Measurements from ENCODE around the gene EDARADD.

EDARADD gene

DNA sequence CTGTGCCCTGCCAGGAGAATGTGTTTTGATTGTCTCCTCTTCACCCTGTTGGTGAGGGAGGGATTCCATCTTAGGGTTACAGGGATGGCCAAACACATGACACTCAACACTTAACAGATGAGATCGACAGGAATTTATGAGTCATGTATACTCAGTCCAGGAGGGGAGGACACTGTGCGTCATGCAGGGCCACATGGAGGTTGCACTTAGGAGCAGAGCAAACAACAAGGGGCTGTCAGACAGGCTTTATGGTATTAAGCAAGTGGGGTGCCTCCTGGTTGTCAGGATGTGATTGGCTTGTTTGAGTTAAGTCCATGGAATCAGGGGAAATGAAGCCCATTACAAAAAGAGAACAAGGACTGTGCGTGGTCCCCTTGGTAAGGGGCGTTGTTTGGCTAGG is 26.9 kb downstream of the EDARADD start:
- H3K27me3 ChIP-seq (ENCODE audit: insufficient read depth, insufficient read length) = no peaks in the 10 kb centered on the region
- H3K4me3 ChIP-seq (ENCODE audit: insufficient read length, low read depth) = no peak overlapping the region
- H3K9me3 ChIP-seq (ENCODE audit: insufficient read depth, low read length) = no peaks in the 10 kb centered on the region
- TF ChIP-seq YY1 (IDR thresholded peaks at IDR 0.05; ENCODE audit: insufficient read depth, insufficient read length) (no peak), SUZ12 (IDR thresholded peaks at IDR 0.05; ENCODE audit: extremely low read depth, insufficient read depth, insufficient read length) (no peak), ZNF274 (IDR thresholded peaks at IDR 0.05; ENCODE audit: low read depth, low read length) (no peak)
- peaks cover 4% of the 10 kb centered on the region for H3K4me1 ChIP-seq (ENCODE audit: insufficient read depth, insufficient read length)
- no peak overlapping the region for H3K9ac ChIP-seq (ENCODE audit: insufficient read length, low read depth)
- DNase-seq (ENCODE audit: low read depth, low spot score) = no peak
- no peaks in the 10 kb centered on the region for H3K36me3 ChIP-seq (ENCODE audit: insufficient read depth, insufficient read length, low read length)

- DNase-seq (ENCODE audit: low read depth, low spot score) = no peak
- Histone ChIP-seq H3K4me3 (ENCODE audit: insufficient read length, low read depth) (no peak overlapping the region), H3K27me3 (ENCODE audit: insufficient read depth, insufficient read length) (no peaks in the 10 kb centered on the region), H3K9me3 (ENCODE audit: insufficient read depth, low read length) (no peaks in the 10 kb centered on the region), H3K9ac (ENCODE audit: insufficient read length, low read depth) (no peak overlapping the region), H3K36me3 (ENCODE audit: insufficient read depth, insufficient read length, low read length) (no peaks in the 10 kb centered on the region), H3K4me1 (ENCODE audit: insufficient read depth, insufficient read length) (peaks cover 4% of the 10 kb centered on the region)
- TF ChIP-seq SUZ12 (IDR thresholded peaks at IDR 0.05; ENCODE audit: extremely low read depth, insufficient read depth, insufficient read length) (no peak), YY1 (IDR thresholded peaks at IDR 0.05; ENCODE audit: insufficient read depth, insufficient read length) (no peak), ZNF274 (IDR thresholded peaks at IDR 0.05; ENCODE audit: low read depth, low read length) (no peak)
These were observed 27.9 kb downstream of the EDARADD start for GRCh38 chr1:236421850-236422516.

- H3K4me3 ChIP-seq (ENCODE audit: insufficient read length, low read depth) = no peak overlapping the region
- no peaks in the 10 kb centered on the region for H3K27me3 ChIP-seq (ENCODE audit: insufficient read depth, insufficient read length)
- TF ChIP-seq YY1 (IDR thresholded peaks at IDR 0.05; ENCODE audit: insufficient read depth, insufficient read length) (no peak), ZNF274 (IDR thresholded peaks at IDR 0.05; ENCODE audit: low read depth, low read length) (no peak), SUZ12 (IDR thresholded peaks at IDR 0.05; ENCODE audit: extremely low read depth, insufficient read depth, insufficient read length) (no peak)
- DNase-seq (ENCODE audit: low read depth, low spot score) = no peak
- no peaks in the 10 kb centered on the region for H3K36me3 ChIP-seq (ENCODE audit: insufficient read depth, insufficient read length, low read length)
- peaks cover 4% of the 10 kb centered on the region for H3K4me1 ChIP-seq (ENCODE audit: insufficient read depth, insufficient read length)
- H3K9ac ChIP-seq (ENCODE audit: insufficient read length, low read depth) = no peak overlapping the region
- no peaks in the 10 kb centered on the region for H3K9me3 ChIP-seq (ENCODE audit: insufficient read depth, low read length)
These were observed 28.4 kb downstream of the EDARADD start for GRCh38 chr1:236422517-236422876.

- H3K9me3 ChIP-seq (ENCODE audit: insufficient read depth, low read length) = no peaks in the 10 kb centered on the region; the same call in 1 of the 2 replicates
- no peak overlapping the region for H3K4me3 ChIP-seq (ENCODE audit: insufficient read length, low read depth)
- no peaks in the 10 kb centered on the region for H3K27me3 ChIP-seq (ENCODE audit: insufficient read depth, insufficient read length)
- TF ChIP-seq YY1 (IDR thresholded peaks at IDR 0.05; ENCODE audit: insufficient read depth, insufficient read length) (no peak), ZNF274 (IDR thresholded peaks at IDR 0.05; ENCODE audit: low read depth, low read length) (no peak), SUZ12 (IDR thresholded peaks at IDR 0.05; ENCODE audit: extremely low read depth, insufficient read depth, insufficient read length) (no peak)
- H3K36me3 ChIP-seq (ENCODE audit: insufficient read depth, insufficient read length, low read length) = no peaks in the 10 kb centered on the region
- H3K4me1 ChIP-seq (ENCODE audit: insufficient read depth, insufficient read length) = peaks cover 4% of the 10 kb centered on the region
- H3K9ac ChIP-seq (ENCODE audit: insufficient read length, low read depth) = no peak overlapping the region
- DNase-seq (ENCODE audit: low read depth, low spot score) = no peak
These were observed 31.1 kb downstream of the EDARADD start for GRCh38 chr1:236425031-236425663.

GRCh38 chr1:236426215-236426614 is 32.1 kb downstream of the EDARADD start:
- no peaks in the 10 kb centered on the region for H3K36me3 ChIP-seq (ENCODE audit: insufficient read depth, insufficient read length, low read length)
- no peak overlapping the region for H3K4me3 ChIP-seq (ENCODE audit: insufficient read length, low read depth)
- no peak for TF ChIP-seq YY1 (IDR thresholded peaks at IDR 0.05; ENCODE audit: insufficient read depth, insufficient read length)
- no peak for TF ChIP-seq SUZ12 (IDR thresholded peaks at IDR 0.05; ENCODE audit: extremely low read depth, insufficient read depth, insufficient read length)
- TF ChIP-seq ZNF274 (IDR thresholded peaks at IDR 0.05; ENCODE audit: low read depth, low read length) = no peak
- H3K27me3 ChIP-seq (ENCODE audit: insufficient read depth, insufficient read length) = no peaks in the 10 kb centered on the region
- peaks cover 4% of the 10 kb centered on the region for H3K4me1 ChIP-seq (ENCODE audit: insufficient read depth, insufficient read length)
- H3K9ac ChIP-seq (ENCODE audit: insufficient read length, low read depth) = no peak overlapping the region
- DNase-seq (ENCODE audit: low read depth, low spot score) = no peak
- no peaks in the 10 kb centered on the region; the same call in 1 of the 2 replicates for H3K9me3 ChIP-seq (ENCODE audit: insufficient read depth, low read length)

- H3K9ac ChIP-seq (ENCODE audit: insufficient read length, low read depth) = no peak overlapping the region
- DNase-seq (ENCODE audit: low read depth, low spot score) = no peak
- TF ChIP-seq ZNF274 (IDR thresholded peaks at IDR 0.05; ENCODE audit: low read depth, low read length) = no peak
- no peak for TF ChIP-seq YY1 (IDR thresholded peaks at IDR 0.05; ENCODE audit: insufficient read depth, insufficient read length)
- TF ChIP-seq SUZ12 (IDR thresholded peaks at IDR 0.05; ENCODE audit: extremely low read depth, insufficient read depth, insufficient read length) = no peak
- no peaks in the 10 kb centered on the region for H3K27me3 ChIP-seq (ENCODE audit: insufficient read depth, insufficient read length)
- no peak overlapping the region for H3K4me3 ChIP-seq (ENCODE audit: insufficient read length, low read depth)
- no peaks in the 10 kb centered on the region; the same call in 1 of the 2 replicates for H3K9me3 ChIP-seq (ENCODE audit: insufficient read depth, low read length)
- peaks cover 4% of the 10 kb centered on the region for H3K4me1 ChIP-seq (ENCODE audit: insufficient read depth, insufficient read length)
- no peaks in the 10 kb centered on the region for H3K36me3 ChIP-seq (ENCODE audit: insufficient read depth, insufficient read length, low read length)
These were observed 35.7 kb downstream of the EDARADD start for GRCh38 chr1:236429715-236430274.

DNA sequence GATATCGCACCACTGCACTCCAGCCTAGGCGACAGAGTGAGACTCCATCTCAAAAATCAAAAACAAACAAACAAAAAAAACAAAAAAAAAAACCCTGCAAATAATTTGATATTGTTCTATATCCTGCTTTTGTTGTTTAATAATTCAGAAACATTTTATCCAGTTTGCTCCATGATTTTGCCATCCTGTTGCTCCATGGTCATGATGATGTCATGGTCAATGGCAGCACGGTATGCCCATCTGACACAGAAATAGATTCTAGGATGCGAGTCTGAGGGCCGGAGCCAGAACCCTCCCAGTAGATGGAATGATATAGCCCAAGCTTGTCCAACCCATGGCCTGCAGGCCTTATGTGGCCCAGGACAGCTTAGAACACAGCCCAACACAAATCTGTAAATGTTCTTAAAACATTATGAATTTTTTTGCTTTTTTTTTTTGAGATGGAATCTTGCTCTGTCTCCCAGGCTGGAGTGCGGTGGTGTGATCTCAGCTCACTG is 39.8 kb downstream of the EDARADD start:
- Histone ChIP-seq H3K9ac (ENCODE audit: insufficient read length, low read depth) (no peak overlapping the region), H3K36me3 (ENCODE audit: insufficient read depth, insufficient read length, low read length) (no peaks in the 10 kb centered on the region), H3K9me3 (ENCODE audit: insufficient read depth, low read length) (no peaks in the 10 kb centered on the region; the same call in 1 of the 2 replicates), H3K27me3 (ENCODE audit: insufficient read depth, insufficient read length) (no peaks in the 10 kb centered on the region), H3K4me3 (ENCODE audit: insufficient read length, low read depth) (no peak overlapping the region), H3K4me1 (ENCODE audit: insufficient read depth, insufficient read length) (no peaks in the 10 kb centered on the region)
- DNase-seq (ENCODE audit: low read depth, low spot score) = no peak
- no peak for TF ChIP-seq SUZ12 (IDR thresholded peaks at IDR 0.05; ENCODE audit: extremely low read depth, insufficient read depth, insufficient read length)
- no peak for TF ChIP-seq ZNF274 (IDR thresholded peaks at IDR 0.05; ENCODE audit: low read depth, low read length)
- TF ChIP-seq YY1 (IDR thresholded peaks at IDR 0.05; ENCODE audit: insufficient read depth, insufficient read length) = no peak

Measured in NT2/D1 (cell line).